GM12878 (cell line): ENCODE measurements around the gene SYTL2. TPM values are rescaled to one million over a fixed set of nuclear protein-coding genes. Genes with fewer than 3 reads are reported as not detected.

Source experiments
- ATAC-seq: fragments of 200-7000 bp; cut with Tn5 transposase; 3 replicates; pipeline ENCODE4 v1.9.1; 2020; ENCODE audit warnings: mild to moderate bottlenecking, moderate library complexity
- BruUV-seq: library from RNA; stranded (reverse); fragments of 400-500 nt; replicated peaks from 2 replicates; lab custom pipeline; 2021; lab: Mats Ljungman, UMichigan
- CTCF ChIA-PET: fragments of 300-600 bp; sonication (Branson Sonifier 250); formaldehyde crosslinking; extraction: SDS; loops from one replicate; lab custom pipeline; 2021; ENCODE audit warnings: inconsistent platforms; lab: Yijun Ruan, JAX
- POLR2A ChIA-PET: fragments of 350-600 bp; formaldehyde crosslinking; extraction: SDS; loops from one replicate; lab custom pipeline; 2021; ENCODE audit warnings: inconsistent platforms; lab: Charles Lee
- RAD21 ChIA-PET: fragments of 300-600 bp; sonication (Branson Sonifier 250); formaldehyde crosslinking; loops from one replicate; lab custom pipeline; 2023; ENCODE audit warnings: antibody characterized with exemption; ENCODE audit not compliant: unreplicated experiment; lab: Charles Lee
- SMC1A ChIA-PET: fragments of 300-600 bp; sonication (Branson Sonifier 250); formaldehyde crosslinking; loops from one replicate; lab custom pipeline; 2023; ENCODE audit not compliant: unreplicated experiment, uncharacterized antibody; lab: Charles Lee
- DNase-seq: peaks from one replicate; pipeline ENCODE4 v3.0.0-alpha.2; 2011; ENCODE audit warnings: low read depth, low spot score
- FAIRE-seq: peaks from 3 replicates; lab custom pipeline; 2011; peaks lifted over from hg19 to GRCh38; lab: Jason Lieb, UNC
- H2AFZ ChIP-seq: 2 replicates; pipeline ENCODE4 v1.6.0; 2011; ENCODE audit warnings: low read depth, low read length, control low read depth; ENCODE audit not compliant: control insufficient read depth
- H3K27ac ChIP-seq: 2 replicates; pipeline ENCODE4 v1.5.1; 2011; ENCODE audit warnings: control low read depth; ENCODE audit not compliant: control insufficient read depth, insufficient read depth
- H3K27me3 ChIP-seq, 2 experiments: replicated peaks in 1 of 2; 2 replicates each; pipeline versions ENCODE4 v1.6.0 to v1.6.1; 2011; ENCODE audit warnings: low read length in 1 of 2; ENCODE audit not compliant: control insufficient read depth in 2 of 2, insufficient read depth in 2 of 2
- H3K36me3 ChIP-seq, 2 experiments: 2 replicates each; pipeline ENCODE4 v1.5.1; 2011; ENCODE audit warnings: low read length in 1 of 2; ENCODE audit not compliant: control insufficient read depth in 2 of 2, insufficient read depth in 2 of 2
- H3K4me1 ChIP-seq: 2 replicates; pipeline ENCODE4 v1.6.1; 2011; ENCODE audit warnings: mild to moderate bottlenecking, low read length, moderate library complexity, mixed read lengths; ENCODE audit not compliant: control insufficient read depth, insufficient read depth
- H3K4me2 ChIP-seq: 2 replicates; pipeline ENCODE4 v1.6.0; 2011; ENCODE audit warnings: control low read depth; ENCODE audit not compliant: control insufficient read depth, insufficient read depth
- H3K4me3 ChIP-seq: fragments of 200-600 bp; sonication (generic); 2 replicates; pipeline ENCODE4 v1.5.1; 2016
- H3K79me2 ChIP-seq: 2 replicates; pipeline ENCODE4 v1.6.0; 2011; ENCODE audit warnings: low read length; ENCODE audit not compliant: control insufficient read depth, insufficient read depth
- H3K9ac ChIP-seq: 2 replicates; pipeline ENCODE4 v1.8.0; 2011; ENCODE audit warnings: low read length, control low read depth, mixed read lengths; ENCODE audit not compliant: control insufficient read depth, insufficient read depth
- H3K9me3 ChIP-seq: replicated peaks from 3 replicates; pipeline ENCODE4 v1.5.1; 2011; ENCODE audit warnings: mild to moderate bottlenecking, low read length; ENCODE audit not compliant: control insufficient read depth, insufficient read depth
- H4K20me1 ChIP-seq: 2 replicates; pipeline ENCODE4 v1.6.0; 2011; ENCODE audit not compliant: control insufficient read depth, insufficient read depth
- CEBPB ChIP-seq, 2 experiments: fragments of 150-350 bp in 1 of 2; IDR thresholded peaks; 2 replicates each; pipeline ENCODE4 v1.6.1; 2012 to 2014; ENCODE audit warnings: low read depth in 2 of 2, low read length in 2 of 2, borderline replicate concordance in 1 of 2, inconsistent platforms in 1 of 2
- HDAC6 ChIP-seq: fragments of 200-600 bp; sonication (generic); IDR thresholded peaks from one replicate; pipeline ENCODE4 v1.8.0; 2017; ENCODE audit warnings: antibody characterized with exemption; ENCODE audit not compliant: unreplicated experiment
- HDGF ChIP-seq: fragments of 450-650 bp; IDR thresholded peaks from 2 replicates; pipeline ENCODE4 v1.6.1; 2016; ENCODE audit warnings: antibody characterized with exemption
- KAT2A ChIP-seq: conservative IDR thresholded peaks from 2 replicates; pipeline ENCODE4 v1.6.1; 2011; ENCODE audit warnings: low read depth, low read length; ENCODE audit not compliant: control insufficient read depth
- RAD21 ChIP-seq: IDR thresholded peaks from 2 replicates; pipeline ENCODE4 v1.6.1; 2011; ENCODE audit warnings: mild to moderate bottlenecking, low read depth, low read length, moderate library complexity; ENCODE audit not compliant: insufficient read depth
- RELA ChIP-seq: fragments of 450-650 bp; IDR thresholded peaks from 2 replicates; pipeline ENCODE4 v1.8.0; 2014; ENCODE audit warnings: borderline replicate concordance; ENCODE audit not compliant: partially characterized antibody
- SPI1 ChIP-seq: IDR thresholded peaks from 2 replicates; pipeline ENCODE4 v1.6.1; 2011; ENCODE audit warnings: low read depth, mild to moderate bottlenecking, low read length, moderate library complexity, borderline replicate concordance; ENCODE audit not compliant: insufficient read depth
- SREBF2 ChIP-seq: IDR thresholded peaks from 2 replicates; pipeline ENCODE4 v1.6.1; 2012; ENCODE audit warnings: mild to moderate bottlenecking, low read length
- ZBED1 ChIP-seq: IDR thresholded peaks from 2 replicates; pipeline ENCODE4 v1.6.1; 2016; ENCODE audit warnings: borderline replicate concordance
- WGBS: methylation state at CpG from one replicate; pipeline ENCODE4 v1.1.6; 2016; ENCODE audit warnings: low lambda C conversion rate; ENCODE audit not compliant: insufficient replicate concordance, insufficient coverage; ENCODE audit errors: missing lambda C conversion rate; 5-methylcytosine and 5-hydroxymethylcytosine counted together
- in situ Hi-C: fragments of 300-500 bp; cut with MboI; formaldehyde crosslinking; loops from 9 replicates; pipeline ENCODE4 v1.14.3; 2018; ENCODE audit warnings: mixed read lengths
- intact Hi-C: fragments of 100-400 bp; cut with micrococcal nuclease; formaldehyde crosslinking; loops from one replicate; pipeline ENCODE4 v1.14.2; 2022; ENCODE audit not compliant: unreplicated experiment
- polyA plus RNA-seq, 11 experiments: library from polyadenylated mRNA; depleted of rRNA in 4 of 11; unstranded in 6 of 11; stranded (reverse) in 5 of 11; fragments of >200 nt; fragmentation: Nextera tagmentation in 4 of 11; fragmentation: Illumina TruSeq in 1 of 11; extraction: Ambion mirVana in 4 of 11; extraction: Trizol in 1 of 11; gene quantifications; 1 replicate in 1 of 11; 2 replicates in 10 of 11; pipeline versions ENCODE4 v1.2.1 to v1.2.3, GENCODE V29; 2011 to 2016; ENCODE audit warnings: inconsistent platforms in 2 of 11, missing spikeins in 2 of 11, low read depth in 1 of 11
- total RNA-seq, 4 experiments: library from RNA; depleted of rRNA in 3 of 4; stranded (reverse); fragments of >200 nt in 3 of 4; fragmentation: Illumina TruSeq in 1 of 4; extraction: Trizol in 1 of 4; gene quantifications; 2 replicates each; pipeline versions ENCODE4 v1.2.1 to v1.2.3, GENCODE V29; 2013 to 2021

SYTL2 gene
- total and polyA plus RNA-seq, 10 of the 15 experiments (the other 5 are each of a cell fraction or from before 2014, with no cell fraction given) = 0.02 to 1.4 (median 0.31) TPM; not detected in 2

DNA sequence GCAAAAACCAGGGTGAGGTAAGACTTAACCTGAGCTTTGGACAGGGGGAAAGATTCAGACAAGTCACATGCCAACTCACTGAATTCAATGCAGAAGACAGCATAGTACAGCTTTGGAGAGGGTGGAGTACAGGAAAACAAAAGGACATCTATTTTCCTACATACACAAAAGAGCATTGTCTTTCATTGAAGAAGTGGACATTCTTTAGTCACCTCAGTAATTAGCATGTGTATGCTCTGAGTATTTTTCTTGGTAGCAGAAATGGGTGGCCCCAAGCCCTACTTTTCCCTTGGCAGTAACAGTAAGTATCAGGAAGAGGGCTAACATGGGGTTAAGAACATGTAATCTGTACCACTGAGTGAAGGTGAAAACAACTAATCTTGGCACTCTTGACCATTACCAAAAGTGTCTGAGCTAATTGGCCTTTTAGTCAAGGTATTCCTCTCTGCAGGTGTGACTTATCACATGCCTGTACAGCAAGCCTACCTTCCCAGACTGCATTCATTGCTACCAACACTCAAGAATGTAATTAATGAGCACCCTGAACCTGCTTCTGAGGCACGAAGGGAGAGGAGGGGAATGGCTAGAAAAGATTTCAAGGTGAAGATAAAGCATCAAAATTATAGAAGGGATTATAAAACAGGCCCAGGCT, 33.9 kb downstream of the SYTL2 start:
- FAIRE-seq (no peak), DNase-seq (no peak), ATAC-seq (no peak; the same call in 2 of the 3 replicates)
- TF ChIP-seq RELA (no peak), CEBPB (IDR thresholded peaks at IDR 0.05; ENCODE audit: borderline replicate concordance in 1 of 2, low read depth in 2 of 2, low read length in 2 of 2) (no peak), ZBED1 (no peak), SREBF2 (no peak), SPI1 (no peak), HDAC6 (no peak), KAT2A (no peak), HDGF (no peak), RAD21 (no peak)
- no peak overlapping the region for H3K4me3 ChIP-seq
- ChIA-PET CTCF (no interaction called here), POLR2A (interaction anchor here (0.5 kb wide), 1 partner anchor 52 kb away, joined by 3 read pairs; no protein-coding TSS in a partner anchor), SMC1A (no interaction called here), RAD21 (no interaction called here)
- no peaks in the 10 kb centered on the region for H4K20me1 ChIP-seq
- WGBS = 0% methylated on average over 1 of the region's 1 CpG
- no peaks in the 10 kb centered on the region; a peak in 1 of 4 replicates for H3K27me3 ChIP-seq
- no peaks in the 10 kb centered on the region for H3K4me1 ChIP-seq
- no TSS peak for BruUV-seq
- intact Hi-C loops = no loop called here
- no peaks in the 10 kb centered on the region for H3K36me3 ChIP-seq
- in situ Hi-C loops = no loop called here
- no peaks in the 10 kb centered on the region for H3K79me2 ChIP-seq
- no peak overlapping the region for H3K9ac ChIP-seq
- H2AFZ ChIP-seq = no peak overlapping the region
- H3K9me3 ChIP-seq = no peaks in the 10 kb centered on the region
- no peak overlapping the region for H3K4me2 ChIP-seq
- H3K27ac ChIP-seq = no peak overlapping the region
